ENCODE measurements around the gene PHACTR1. TPM values are rescaled to one million over a fixed set of nuclear protein-coding genes. Genes with fewer than 3 reads are reported as not detected.

The PHACTR1 gene
- total and polyA plus RNA-seq, 3 donors from 2014 or later: 5.1 to 7.6 (median 6.5) TPM

DNA sequence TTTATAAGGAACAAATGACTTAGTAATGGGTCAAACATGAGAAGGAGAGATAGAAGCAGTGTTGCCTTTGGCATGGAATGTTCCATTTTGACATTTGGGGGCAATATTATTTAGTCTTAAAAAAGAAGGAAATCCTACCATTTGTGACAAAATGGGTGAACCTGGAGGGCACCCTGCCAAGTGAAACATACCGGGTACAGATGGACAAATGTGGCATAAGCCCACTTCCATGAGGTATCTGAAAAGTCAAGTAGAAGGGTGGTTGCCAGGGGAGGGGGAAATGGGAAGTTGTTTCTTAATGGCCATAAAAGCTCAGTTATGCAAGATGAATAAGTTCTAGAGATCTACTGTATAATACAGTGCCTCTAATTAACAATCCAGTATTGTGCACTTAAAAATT, 342.5 kb downstream of the PHACTR1 start:
- Histone ChIP-seq H3K27ac (no peak overlapping the region), H3K36me3 (ENCODE audit: low read depth, missing control alignments) (no peaks in the 10 kb centered on the region), H3K27me3 (no peaks in the 10 kb centered on the region), H3K4me1 (no peaks in the 10 kb centered on the region), H3K4me3 (no peak overlapping the region), H3K9me3 (no peaks in the 10 kb centered on the region)
- intact Hi-C loops (cut with DNase I; ENCODE audit: low total_unique reads): no loop called here
- WGBS, 2 donors: 81 to 91% methylated on average over 1 of the region's 1 CpG
- DNase-seq: no peak
- TF ChIP-seq POLR2A (IDR thresholded peaks at IDR 0.05): no peak

DNA sequence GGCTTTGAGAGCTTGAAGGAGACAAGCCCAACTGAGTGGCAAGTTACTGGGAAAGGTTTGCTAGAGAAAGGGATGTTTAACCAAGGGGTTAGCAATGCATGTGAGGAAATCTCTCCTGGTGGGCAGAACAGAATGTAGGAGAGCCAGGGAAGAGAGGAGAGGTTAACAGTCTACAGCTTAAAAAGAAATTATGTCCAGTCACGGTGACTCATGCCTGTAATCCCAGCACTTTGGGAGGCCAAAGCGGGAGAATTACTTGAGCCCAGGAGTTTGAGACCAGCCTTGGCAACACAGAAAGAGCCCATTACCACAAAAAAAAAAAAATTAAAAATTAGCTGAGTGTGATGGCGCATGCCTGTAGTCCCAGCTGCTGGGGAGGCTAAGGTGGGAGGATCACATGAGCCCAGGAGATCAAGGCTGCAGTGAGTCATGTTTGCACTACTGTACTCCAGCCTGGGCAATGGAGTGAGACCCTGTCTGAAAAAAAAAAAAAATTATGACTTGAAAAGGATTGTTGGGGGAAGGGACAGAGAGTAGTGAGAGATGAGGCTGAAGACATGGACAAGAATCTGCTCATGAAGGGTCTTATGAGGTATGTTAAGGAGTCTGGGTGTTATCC, 346.8 kb downstream of the PHACTR1 start:
- H3K27me3 ChIP-seq: no peaks in the 10 kb centered on the region
- DNase-seq: no peak
- intact Hi-C loops (cut with DNase I; ENCODE audit: low total_unique reads): no loop called here
- H3K9me3 ChIP-seq: no peaks in the 10 kb centered on the region
- no peaks in the 10 kb centered on the region for H3K36me3 ChIP-seq (ENCODE audit: low read depth, missing control alignments)
- H3K4me3 ChIP-seq: no peak overlapping the region
- WGBS, 2 donors: 94 to 97% methylated on average over 3 of the region's 3 CpGs
- TF ChIP-seq, protein P1, sequence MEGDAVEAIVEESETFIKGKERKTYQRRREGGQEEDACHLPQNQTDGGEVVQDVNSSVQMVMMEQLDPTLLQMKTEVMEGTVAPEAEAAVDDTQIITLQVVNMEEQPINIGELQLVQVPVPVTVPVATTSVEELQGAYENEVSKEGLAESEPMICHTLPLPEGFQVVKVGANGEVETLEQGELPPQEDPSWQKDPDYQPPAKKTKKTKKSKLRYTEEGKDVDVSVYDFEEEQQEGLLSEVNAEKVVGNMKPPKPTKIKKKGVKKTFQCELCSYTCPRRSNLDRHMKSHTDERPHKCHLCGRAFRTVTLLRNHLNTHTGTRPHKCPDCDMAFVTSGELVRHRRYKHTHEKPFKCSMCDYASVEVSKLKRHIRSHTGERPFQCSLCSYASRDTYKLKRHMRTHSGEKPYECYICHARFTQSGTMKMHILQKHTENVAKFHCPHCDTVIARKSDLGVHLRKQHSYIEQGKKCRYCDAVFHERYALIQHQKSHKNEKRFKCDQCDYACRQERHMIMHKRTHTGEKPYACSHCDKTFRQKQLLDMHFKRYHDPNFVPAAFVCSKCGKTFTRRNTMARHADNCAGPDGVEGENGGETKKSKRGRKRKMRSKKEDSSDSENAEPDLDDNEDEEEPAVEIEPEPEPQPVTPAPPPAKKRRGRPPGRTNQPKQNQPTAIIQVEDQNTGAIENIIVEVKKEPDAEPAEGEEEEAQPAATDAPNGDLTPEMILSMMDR (IDR thresholded peaks at IDR 0.05): no peak
- no peak for TF ChIP-seq POLR2A (IDR thresholded peaks at IDR 0.05)
- no peak overlapping the region for H3K27ac ChIP-seq
- no peaks in the 10 kb centered on the region for H3K4me1 ChIP-seq

DNA sequence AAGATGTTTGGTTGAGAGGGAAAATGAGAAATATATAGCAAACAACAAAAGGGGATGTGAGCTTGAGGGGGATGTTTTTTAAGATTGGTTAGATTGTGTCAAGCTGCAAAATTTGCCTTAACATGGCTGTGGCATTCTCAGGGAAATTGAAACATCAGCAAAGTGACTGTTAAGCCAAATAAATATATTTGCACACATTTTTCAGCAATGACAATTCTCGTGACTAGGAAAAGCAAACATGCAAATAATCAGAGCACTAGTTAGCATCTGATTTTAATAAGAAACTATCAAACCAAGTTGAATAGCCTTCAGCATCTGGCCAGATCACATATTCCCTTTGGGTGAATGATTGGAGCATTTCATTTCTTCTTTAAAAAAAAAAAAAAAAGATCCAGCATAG, 349.0 kb downstream of the PHACTR1 start:
- Histone ChIP-seq H3K4me3 (no peak overlapping the region), H3K27me3 (no peaks in the 10 kb centered on the region), H3K36me3 (ENCODE audit: low read depth, missing control alignments) (no peaks in the 10 kb centered on the region), H3K9me3 (no peaks in the 10 kb centered on the region), H3K27ac (no peak overlapping the region), H3K4me1 (no peaks in the 10 kb centered on the region)
- intact Hi-C loops (cut with DNase I; ENCODE audit: low total_unique reads): no loop called here
- WGBS, 2 donors: 75 to 85% methylated on average over 1 of the region's 1 CpG
- DNase-seq: no peak
- TF ChIP-seq POLR2A (IDR thresholded peaks at IDR 0.05): no peak
- TF ChIP-seq, protein P1 (IDR thresholded peaks at IDR 0.05): no peak

DNA sequence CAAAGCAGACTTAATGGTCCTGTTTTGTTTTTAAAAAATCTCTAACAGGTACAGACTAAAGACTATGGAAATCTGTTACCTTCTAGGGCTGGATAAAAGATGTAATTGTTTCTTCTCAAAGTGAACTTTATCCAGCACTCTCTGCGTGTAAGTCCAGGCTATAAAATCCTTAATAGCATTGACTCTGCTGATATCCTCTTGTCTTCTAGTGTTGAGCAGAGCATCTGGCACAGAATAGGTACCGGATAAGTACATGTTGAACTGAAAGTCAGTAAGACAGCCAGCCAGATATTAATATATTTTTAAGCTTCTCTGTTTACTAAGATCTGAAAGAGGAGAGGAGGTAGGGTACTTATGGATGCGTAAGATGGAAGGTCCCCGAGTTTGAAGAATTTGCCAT, 349.5 kb downstream of the PHACTR1 start:
- Histone ChIP-seq H3K36me3 (ENCODE audit: low read depth, missing control alignments) (no peaks in the 10 kb centered on the region), H3K27me3 (no peaks in the 10 kb centered on the region), H3K4me3 (no peak overlapping the region), H3K9me3 (no peaks in the 10 kb centered on the region), H3K4me1 (no peaks in the 10 kb centered on the region), H3K27ac (no peak overlapping the region)
- DNase-seq: no peak
- no peak for TF ChIP-seq POLR2A (IDR thresholded peaks at IDR 0.05)
- TF ChIP-seq, protein P1 (IDR thresholded peaks at IDR 0.05): no peak
- WGBS, 2 donors: 69 to 70% methylated on average over 4 of the region's 4 CpGs
- intact Hi-C loops (cut with DNase I; ENCODE audit: low total_unique reads): no loop called here

DNA sequence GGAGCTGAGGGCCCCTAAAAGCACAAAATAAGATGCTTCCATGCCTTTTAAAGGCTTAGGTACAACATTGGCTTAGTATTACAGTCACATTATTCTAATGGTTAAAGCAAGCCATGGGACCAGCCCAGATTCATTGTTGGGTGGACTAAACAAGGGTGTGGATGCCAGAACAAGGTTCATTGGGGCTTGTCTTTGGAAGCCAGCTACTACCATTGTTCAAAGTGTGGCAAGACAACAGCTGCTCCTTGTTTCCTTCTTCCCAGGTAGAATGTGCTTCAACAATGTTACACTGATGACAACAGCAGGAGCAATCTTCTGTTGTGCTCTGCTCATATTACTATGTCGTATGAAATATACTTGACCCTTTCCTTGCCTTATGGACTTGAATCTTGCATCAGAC, 350.3 kb downstream of the PHACTR1 start:
- no peak for DNase-seq
- H3K27ac ChIP-seq: no peak overlapping the region

More for the DNA sequence above, 350.3 kb downstream of the PHACTR1 start:
- H3K9me3 ChIP-seq: no peaks in the 10 kb centered on the region
- intact Hi-C loops (cut with DNase I; ENCODE audit: low total_unique reads): no loop called here
- H3K36me3 ChIP-seq (ENCODE audit: low read depth, missing control alignments): no peaks in the 10 kb centered on the region
- H3K4me1 ChIP-seq: no peaks in the 10 kb centered on the region
- H3K27me3 ChIP-seq: no peaks in the 10 kb centered on the region
- 77 to 84% methylated on average over 1 of the region's 1 CpG for WGBS, 2 donors
- TF ChIP-seq, protein P1 (IDR thresholded peaks at IDR 0.05): no peak
- no peak for TF ChIP-seq POLR2A (IDR thresholded peaks at IDR 0.05)
- H3K4me3 ChIP-seq: no peak overlapping the region

Measured in testis (tissue), 3 donors.